Hepatocyte (in vitro differentiated cells): Measurements from ENCODE around the gene DVL2.

Experiments
- EZH2 ChIP-seq: fragments of 200-600 bp; sonication (generic); IDR thresholded peaks from 2 replicates; pipeline ENCODE4 v1.6.1; 2016; ENCODE audit warnings: antibody characterized with exemption, mild to moderate bottlenecking, borderline replicate concordance
- EZH2phosphoT487 ChIP-seq: fragments of 200-600 bp; sonication (generic); IDR thresholded peaks from one replicate; pipeline ENCODE4 v1.6.1; 2018; ENCODE audit warnings: antibody characterized with exemption, mild to moderate bottlenecking, low read depth, moderate library complexity; ENCODE audit not compliant: unreplicated experiment, severe bottlenecking
- TF ChIP-seq, protein P1 (sequence below): fragments of 200-600 bp; sonication (generic); IDR thresholded peaks from 2 replicates; pipeline ENCODE4 v1.5.1; 2016; ENCODE audit warnings: antibody characterized with exemption, mild to moderate bottlenecking; ENCODE audit not compliant: poor library complexity

DNA sequence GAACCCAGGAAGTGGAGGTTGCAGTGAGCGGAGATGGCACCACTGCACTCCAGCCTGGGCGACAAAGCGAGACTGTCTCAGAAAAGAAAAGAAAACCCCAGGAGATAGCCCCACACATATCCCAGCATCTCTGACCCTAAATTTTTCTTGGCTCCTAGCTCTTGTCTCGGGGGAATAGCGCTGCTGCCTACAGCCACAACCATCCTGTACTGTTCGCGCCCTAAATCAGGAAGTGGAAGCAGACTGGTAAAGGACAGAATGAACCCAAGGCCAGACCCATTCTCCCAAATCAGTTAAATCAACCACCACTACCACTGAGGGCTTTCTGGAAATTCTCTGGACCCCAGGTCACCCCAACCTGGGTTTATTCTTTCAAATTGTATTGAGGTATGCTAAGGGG is 15.5 kb upstream of the DVL2 start:
- TF ChIP-seq EZH2phosphoT487 (no peak), EZH2 (no peak)
- TF ChIP-seq, protein P1, sequence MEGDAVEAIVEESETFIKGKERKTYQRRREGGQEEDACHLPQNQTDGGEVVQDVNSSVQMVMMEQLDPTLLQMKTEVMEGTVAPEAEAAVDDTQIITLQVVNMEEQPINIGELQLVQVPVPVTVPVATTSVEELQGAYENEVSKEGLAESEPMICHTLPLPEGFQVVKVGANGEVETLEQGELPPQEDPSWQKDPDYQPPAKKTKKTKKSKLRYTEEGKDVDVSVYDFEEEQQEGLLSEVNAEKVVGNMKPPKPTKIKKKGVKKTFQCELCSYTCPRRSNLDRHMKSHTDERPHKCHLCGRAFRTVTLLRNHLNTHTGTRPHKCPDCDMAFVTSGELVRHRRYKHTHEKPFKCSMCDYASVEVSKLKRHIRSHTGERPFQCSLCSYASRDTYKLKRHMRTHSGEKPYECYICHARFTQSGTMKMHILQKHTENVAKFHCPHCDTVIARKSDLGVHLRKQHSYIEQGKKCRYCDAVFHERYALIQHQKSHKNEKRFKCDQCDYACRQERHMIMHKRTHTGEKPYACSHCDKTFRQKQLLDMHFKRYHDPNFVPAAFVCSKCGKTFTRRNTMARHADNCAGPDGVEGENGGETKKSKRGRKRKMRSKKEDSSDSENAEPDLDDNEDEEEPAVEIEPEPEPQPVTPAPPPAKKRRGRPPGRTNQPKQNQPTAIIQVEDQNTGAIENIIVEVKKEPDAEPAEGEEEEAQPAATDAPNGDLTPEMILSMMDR, result no peak
